BJ (cell line): ENCODE measurements around the gene ATP5F1E. TPM values are rescaled to one million over a fixed set of nuclear protein-coding genes. Genes with fewer than 3 reads are reported as not detected.

Experiments
- CTCF ChIA-PET: fragments of 350-600 bp; formaldehyde crosslinking; extraction: SDS; loops from one replicate; lab custom pipeline; 2021; ENCODE audit warnings: antibody characterized with exemption, inconsistent platforms; lab: Yijun Ruan, JAX
- POLR2A ChIA-PET: fragments of 300-600 bp; sonication (Branson Sonifier 250); formaldehyde crosslinking; extraction: SDS; loops from one replicate; lab custom pipeline; 2021; ENCODE audit warnings: antibody characterized with exemption; lab: Charles Lee
- DNase-seq: peaks from one replicate; pipeline ENCODE4 v3.0.0-alpha.2; 2011; ENCODE audit warnings: low read depth
- H3K27me3 ChIP-seq: 2 replicates; pipeline ENCODE4 v1.6.0; 2011; ENCODE audit warnings: low read length; ENCODE audit not compliant: control insufficient read depth, insufficient read depth
- H3K36me3 ChIP-seq: 2 replicates; pipeline ENCODE4 v1.5.1; 2011; ENCODE audit warnings: low read length; ENCODE audit not compliant: control insufficient read depth, insufficient read depth
- H3K4me3 ChIP-seq: 2 replicates; pipeline ENCODE4 v1.5.1; 2011; ENCODE audit warnings: low read depth, mild to moderate bottlenecking, control low read depth, low read length
- polyA plus RNA-seq: library from polyadenylated mRNA; depleted of rRNA; stranded (reverse); fragments of >200 nt; gene quantifications from 2 replicates; pipeline ENCODE4 v1.2.3, GENCODE V29; 2011
- TF ChIP-seq, protein P1 (sequence below): IDR thresholded peaks from 2 replicates; pipeline ENCODE4 v1.5.1; 2011; ENCODE audit warnings: low read depth, mild to moderate bottlenecking, control low read depth, inconsistent platforms, low read length, moderate library complexity; ENCODE audit not compliant: insufficient read depth

ATP5F1E gene
- polyA plus RNA-seq, 1 experiment = 54.5 TPM

DNA sequence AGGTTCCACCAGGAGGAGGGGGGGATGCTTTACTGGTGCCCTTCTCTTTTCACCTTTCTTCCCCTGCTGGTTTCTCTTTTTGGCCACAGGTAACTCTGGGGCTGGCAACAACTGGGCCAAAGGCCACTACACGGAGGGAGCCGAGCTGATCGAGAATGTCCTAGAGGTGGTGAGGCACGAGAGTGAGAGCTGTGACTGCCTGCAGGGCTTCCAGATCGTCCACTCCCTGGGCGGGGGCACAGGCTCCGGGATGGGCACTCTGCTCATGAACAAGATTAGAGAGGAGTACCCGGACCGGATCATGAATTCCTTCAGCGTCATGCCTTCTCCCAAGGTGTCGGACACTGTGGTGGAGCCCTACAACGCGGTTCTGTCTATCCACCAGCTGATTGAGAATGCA is 8.5 kb downstream of the ATP5F1E start:
- H3K27me3 ChIP-seq = no peaks in the 10 kb centered on the region
- no peak overlapping the region for H3K4me3 ChIP-seq
- TF ChIP-seq, protein P1, sequence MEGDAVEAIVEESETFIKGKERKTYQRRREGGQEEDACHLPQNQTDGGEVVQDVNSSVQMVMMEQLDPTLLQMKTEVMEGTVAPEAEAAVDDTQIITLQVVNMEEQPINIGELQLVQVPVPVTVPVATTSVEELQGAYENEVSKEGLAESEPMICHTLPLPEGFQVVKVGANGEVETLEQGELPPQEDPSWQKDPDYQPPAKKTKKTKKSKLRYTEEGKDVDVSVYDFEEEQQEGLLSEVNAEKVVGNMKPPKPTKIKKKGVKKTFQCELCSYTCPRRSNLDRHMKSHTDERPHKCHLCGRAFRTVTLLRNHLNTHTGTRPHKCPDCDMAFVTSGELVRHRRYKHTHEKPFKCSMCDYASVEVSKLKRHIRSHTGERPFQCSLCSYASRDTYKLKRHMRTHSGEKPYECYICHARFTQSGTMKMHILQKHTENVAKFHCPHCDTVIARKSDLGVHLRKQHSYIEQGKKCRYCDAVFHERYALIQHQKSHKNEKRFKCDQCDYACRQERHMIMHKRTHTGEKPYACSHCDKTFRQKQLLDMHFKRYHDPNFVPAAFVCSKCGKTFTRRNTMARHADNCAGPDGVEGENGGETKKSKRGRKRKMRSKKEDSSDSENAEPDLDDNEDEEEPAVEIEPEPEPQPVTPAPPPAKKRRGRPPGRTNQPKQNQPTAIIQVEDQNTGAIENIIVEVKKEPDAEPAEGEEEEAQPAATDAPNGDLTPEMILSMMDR = no peak
- H3K36me3 ChIP-seq = peaks cover 15% of the 10 kb centered on the region
- POLR2A ChIA-PET = no interaction called here
- CTCF ChIA-PET = interaction anchor here (0.7 to 1.1 kb wide), 2 partner anchors 8 to 14 kb away, joined by 3 to 4 read pairs; no protein-coding TSS in a partner anchor
- no peak for DNase-seq

- DNase-seq = no peak
- ChIA-PET POLR2A (no interaction called here), CTCF (no interaction called here)
- H3K27me3 ChIP-seq = no peaks in the 10 kb centered on the region
- TF ChIP-seq, protein P1 = no peak
- peaks cover 15% of the 10 kb centered on the region for H3K36me3 ChIP-seq
- no peak overlapping the region for H3K4me3 ChIP-seq
Observed at GRCh38 chr20:59022754-59023153, 9.4 kb downstream of the ATP5F1E start.

GRCh38 chr20:59020938-59021551 is 11.1 kb downstream of the ATP5F1E start:
- CTCF ChIA-PET = no interaction called here
- Histone ChIP-seq H3K27me3 (no peaks in the 10 kb centered on the region), H3K36me3 (peaks cover 15% of the 10 kb centered on the region), H3K4me3 (no peak overlapping the region)
- DNase-seq = no peak
- TF ChIP-seq, protein P1 = no peak
- POLR2A ChIA-PET = interaction anchor here (0.6 kb wide), 1 partner anchor 141 kb away, joined by 3 read pairs; no protein-coding TSS in a partner anchor

- no peak for DNase-seq
- ChIA-PET POLR2A (no interaction called here), CTCF (no interaction called here)
- Histone ChIP-seq H3K36me3 (peaks cover 6% of the 10 kb centered on the region), H3K4me3 (no peak within 1 kb of the TSS), H3K27me3 (no peaks in the 10 kb centered on the region)
- TF ChIP-seq, protein P1 = no peak
Observed at GRCh38 chr20:59019217-59019616, 12.9 kb downstream of the ATP5F1E start, which contains the start of gene TUBB1. Gene TUBB1 (plus strand): TSS chr20:59019429. CDS start chr20:59019523, 94 bp downstream.

GRCh38 chr20:59018817-59019216 is 13.3 kb downstream of the ATP5F1E start:
- TF ChIP-seq, protein P1 = no peak
- POLR2A ChIA-PET = no interaction called here
- H3K27me3 ChIP-seq = no peaks in the 10 kb centered on the region
- no peak overlapping the region for H3K4me3 ChIP-seq
- CTCF ChIA-PET = no interaction called here
- no peak for DNase-seq
- peaks cover 2% of the 10 kb centered on the region for H3K36me3 ChIP-seq
